ENCODE measurements around the gene OAS2.

The OAS2 gene

DNA sequence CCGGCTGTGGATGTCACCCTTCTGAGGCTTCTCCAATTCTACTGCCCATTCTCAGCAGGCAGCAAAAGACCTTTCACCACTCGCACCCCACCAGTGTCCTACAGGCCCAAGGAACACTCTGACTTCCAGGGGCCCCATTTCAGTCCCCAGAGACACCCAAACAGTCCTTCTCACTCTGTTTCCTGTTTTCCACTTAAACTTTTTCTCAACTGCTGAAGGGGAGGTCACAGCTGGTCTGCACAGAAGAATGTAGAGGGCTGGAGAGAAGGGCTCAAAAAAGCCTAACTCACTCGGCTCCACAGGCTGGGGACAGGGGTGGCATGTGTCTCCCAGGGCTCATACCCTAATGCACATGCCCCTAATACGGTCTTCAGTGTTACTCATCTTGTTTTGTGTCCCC, 74.0 kb downstream of the OAS2 start:
- no peak for DNase-seq (ENCODE audit: low read depth in 1 of 2, low spot score in 1 of 2)
- in situ Hi-C loops (cut with HindIII; ENCODE audit: low pct_unique_long_range_greater_than_20kb, low sequenced_read_pairs), result no loop called here
- no peak for TF ChIP-seq JUND (IDR thresholded peaks at IDR 0.05; ENCODE audit: low read depth)

GRCh38 chr12:113054948-113055486, 76.7 kb downstream of the OAS2 start:
- TF ChIP-seq JUND (IDR thresholded peaks at IDR 0.05; ENCODE audit: low read depth), result no peak
- in situ Hi-C loops (cut with HindIII; ENCODE audit: low pct_unique_long_range_greater_than_20kb, low sequenced_read_pairs), result no loop called here
- DNase-seq (ENCODE audit: low read depth in 1 of 2, low spot score in 1 of 2), result no peak

DNA sequence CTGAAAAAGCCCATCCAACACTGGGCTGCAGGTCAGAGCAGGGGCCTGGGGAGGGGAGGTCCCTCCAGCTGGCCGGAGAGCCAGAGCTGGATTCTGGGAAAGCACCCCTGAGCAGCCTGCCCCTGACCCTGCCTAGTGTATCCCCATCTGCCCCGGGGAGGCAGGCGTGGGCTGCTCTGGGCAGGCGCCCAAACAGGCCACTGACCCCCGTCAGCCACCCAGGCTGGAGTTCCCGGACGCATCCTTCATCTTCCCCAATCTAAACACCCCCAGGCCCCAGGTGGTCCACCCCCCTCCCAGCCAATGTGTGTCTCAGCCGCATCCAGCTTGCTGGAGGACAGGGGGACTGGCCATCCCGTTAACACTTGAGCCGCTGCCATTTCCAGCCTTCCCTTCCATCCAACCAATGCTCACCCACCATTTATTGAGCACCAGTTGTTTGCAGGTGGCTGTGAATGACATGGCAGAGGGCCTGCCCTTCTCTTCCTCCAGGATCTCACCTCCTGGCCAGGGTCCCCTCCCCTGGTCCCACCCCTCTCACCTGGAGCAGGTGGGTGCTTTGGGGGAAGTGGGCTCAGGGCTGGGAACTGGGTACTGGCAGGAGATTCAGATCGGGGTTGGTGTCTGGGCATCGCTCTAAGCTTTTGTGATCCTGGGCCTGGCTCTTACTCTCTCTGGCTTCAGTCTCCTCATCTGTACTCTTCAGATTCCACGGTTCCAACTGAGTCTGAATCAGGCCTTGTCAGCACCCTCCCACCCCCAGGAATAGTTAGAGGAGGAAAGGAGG, 77.5 kb downstream of the OAS2 start:
- in situ Hi-C loops (cut with HindIII; ENCODE audit: low pct_unique_long_range_greater_than_20kb, low sequenced_read_pairs), result no loop called here
- no peak for DNase-seq (ENCODE audit: low read depth in 1 of 2, low spot score in 1 of 2)
- no peak for TF ChIP-seq JUND (IDR thresholded peaks at IDR 0.05; ENCODE audit: low read depth)

GRCh38 chr12:113056381-113056630, 78.0 kb downstream of the OAS2 start:
- DNase-seq (ENCODE audit: low read depth in 1 of 2, low spot score in 1 of 2), result no peak
- in situ Hi-C loops (cut with HindIII; ENCODE audit: low pct_unique_long_range_greater_than_20kb, low sequenced_read_pairs), result no loop called here
- no peak for TF ChIP-seq JUND (IDR thresholded peaks at IDR 0.05; ENCODE audit: low read depth)

DNA sequence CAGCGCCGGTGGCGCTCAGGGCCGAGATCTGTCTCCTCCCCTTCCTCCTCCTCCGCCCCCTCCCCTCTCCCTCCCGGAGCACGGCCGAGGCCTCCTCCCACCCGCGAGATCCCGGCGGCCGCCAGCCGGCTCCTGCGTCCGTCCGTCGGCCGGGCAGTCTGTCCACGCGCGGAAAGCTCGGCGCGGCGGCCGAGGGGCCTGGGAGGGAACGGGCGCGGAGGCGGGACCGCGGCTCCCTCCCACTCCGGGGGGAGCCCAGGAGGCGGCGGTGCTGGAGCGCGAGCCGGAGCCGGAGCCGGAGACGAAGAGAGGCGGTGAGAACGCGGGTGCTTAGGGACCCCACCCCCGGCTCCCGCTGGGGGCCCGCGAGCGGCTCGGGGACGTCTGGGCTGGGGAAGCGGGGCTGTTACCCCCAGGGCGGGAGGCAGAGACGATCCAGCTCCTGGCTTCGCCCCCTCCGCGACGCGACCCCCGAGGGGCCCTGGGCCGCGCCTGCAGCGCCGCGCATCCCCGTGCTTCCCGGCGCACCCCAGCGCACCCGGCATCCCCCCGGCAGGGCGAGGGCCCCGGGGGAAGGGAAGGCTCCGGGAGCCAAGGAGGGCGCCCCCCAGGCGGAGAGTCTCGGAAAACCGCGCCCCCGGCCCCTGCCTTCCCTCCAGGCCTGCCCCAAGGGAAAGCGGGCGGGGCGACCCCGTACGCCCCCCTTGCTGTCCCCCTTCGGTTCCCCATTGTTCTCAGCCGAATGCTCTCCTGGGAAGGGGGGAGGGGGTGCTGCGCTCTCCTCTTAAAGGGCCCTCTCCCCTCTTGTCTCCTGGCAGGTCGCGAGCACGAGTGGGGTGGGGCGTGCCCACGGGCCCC, 78.5 kb downstream of the OAS2 start, which contains the start of gene DTX1:
Gene DTX1, plus strand, starts transcription at position 100 of the 858 bp plus-strand sequence. CDS start 1,463 bp downstream, outside the sequence.
- in situ Hi-C loops (cut with HindIII; ENCODE audit: low pct_unique_long_range_greater_than_20kb, low sequenced_read_pairs), result no loop called here
- TF ChIP-seq JUND (IDR thresholded peaks at IDR 0.05; ENCODE audit: low read depth), result no peak
- no peak for DNase-seq (ENCODE audit: low read depth in 1 of 2, low spot score in 1 of 2)

GRCh38 chr12:113057565-113058485, 79.5 kb downstream of the OAS2 start:
- no peak for TF ChIP-seq JUND (IDR thresholded peaks at IDR 0.05; ENCODE audit: low read depth)
- DNase-seq (ENCODE audit: low read depth in 1 of 2, low spot score in 1 of 2), result no peak
- in situ Hi-C loops (cut with HindIII; ENCODE audit: low pct_unique_long_range_greater_than_20kb, low sequenced_read_pairs), result no loop called here

DNA sequence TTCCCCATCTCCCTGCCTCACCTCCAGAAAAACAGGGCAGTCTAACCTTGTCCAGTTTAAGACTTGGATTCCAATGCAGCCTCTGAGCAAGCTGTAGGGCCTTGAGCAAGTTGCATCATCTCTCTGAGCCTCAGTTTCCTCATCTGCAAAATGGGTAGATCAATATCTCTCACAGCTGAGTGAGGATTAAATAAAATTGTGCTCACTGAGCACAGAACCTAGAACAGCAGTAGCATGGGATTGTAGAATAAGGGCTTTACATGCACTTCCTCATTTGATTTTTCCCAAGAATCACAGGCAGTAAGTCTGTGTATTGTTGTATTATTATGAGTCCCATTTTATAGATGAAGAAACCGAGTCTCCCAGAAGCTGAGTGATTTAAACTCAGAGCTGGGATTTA, 80.2 kb downstream of the OAS2 start:
- in situ Hi-C loops (cut with HindIII; ENCODE audit: low pct_unique_long_range_greater_than_20kb, low sequenced_read_pairs), result no loop called here

GRCh38 chr12:113059071-113059595, 80.8 kb downstream of the OAS2 start:
- in situ Hi-C loops (cut with HindIII; ENCODE audit: low pct_unique_long_range_greater_than_20kb, low sequenced_read_pairs), result no loop called here
- DNase-seq (ENCODE audit: low read depth in 1 of 2, low spot score in 1 of 2), result no peak
- no peak for TF ChIP-seq JUND (IDR thresholded peaks at IDR 0.05; ENCODE audit: low read depth)

More for the DNA sequence above, 80.2 kb downstream of the OAS2 start:
- no peak for DNase-seq (ENCODE audit: low read depth in 1 of 2, low spot score in 1 of 2)
- no peak for TF ChIP-seq JUND (IDR thresholded peaks at IDR 0.05; ENCODE audit: low read depth)

DNA sequence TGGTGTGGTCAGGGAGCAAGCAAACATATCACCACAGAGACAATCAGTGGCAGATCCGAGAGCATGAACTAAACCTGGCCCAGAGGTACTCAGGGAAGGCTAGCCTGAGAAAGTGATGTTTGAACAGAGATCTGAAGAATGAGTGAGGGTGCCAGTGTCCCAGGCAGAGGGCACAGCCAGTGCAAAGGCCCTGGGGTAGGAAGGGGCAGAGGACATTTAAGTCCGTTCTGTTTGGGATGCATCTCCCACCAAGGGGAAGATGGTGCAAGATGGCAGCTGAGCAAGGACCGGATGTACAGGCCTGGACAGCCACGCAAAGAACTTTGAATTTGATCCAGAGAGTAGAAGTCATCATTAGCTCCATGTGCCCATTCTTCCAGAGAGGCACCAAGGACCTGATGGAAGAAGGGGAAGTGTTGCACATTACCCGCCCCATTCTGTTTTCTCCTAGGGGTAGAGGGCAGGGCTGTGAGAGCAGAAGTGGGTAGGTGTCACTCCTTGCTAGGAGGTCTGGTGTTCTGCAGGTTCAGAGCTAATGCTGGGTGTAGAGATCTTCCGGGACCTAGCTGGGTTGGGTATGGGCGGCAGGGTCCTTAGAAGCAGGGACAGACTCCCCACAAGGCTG, 82.1 kb downstream of the OAS2 start:
- in situ Hi-C loops (cut with HindIII; ENCODE audit: low pct_unique_long_range_greater_than_20kb, low sequenced_read_pairs), result no loop called here
- TF ChIP-seq JUND (IDR thresholded peaks at IDR 0.05; ENCODE audit: low read depth), result no peak
- DNase-seq (ENCODE audit: low read depth in 1 of 2, low spot score in 1 of 2), result no peak

DNA sequence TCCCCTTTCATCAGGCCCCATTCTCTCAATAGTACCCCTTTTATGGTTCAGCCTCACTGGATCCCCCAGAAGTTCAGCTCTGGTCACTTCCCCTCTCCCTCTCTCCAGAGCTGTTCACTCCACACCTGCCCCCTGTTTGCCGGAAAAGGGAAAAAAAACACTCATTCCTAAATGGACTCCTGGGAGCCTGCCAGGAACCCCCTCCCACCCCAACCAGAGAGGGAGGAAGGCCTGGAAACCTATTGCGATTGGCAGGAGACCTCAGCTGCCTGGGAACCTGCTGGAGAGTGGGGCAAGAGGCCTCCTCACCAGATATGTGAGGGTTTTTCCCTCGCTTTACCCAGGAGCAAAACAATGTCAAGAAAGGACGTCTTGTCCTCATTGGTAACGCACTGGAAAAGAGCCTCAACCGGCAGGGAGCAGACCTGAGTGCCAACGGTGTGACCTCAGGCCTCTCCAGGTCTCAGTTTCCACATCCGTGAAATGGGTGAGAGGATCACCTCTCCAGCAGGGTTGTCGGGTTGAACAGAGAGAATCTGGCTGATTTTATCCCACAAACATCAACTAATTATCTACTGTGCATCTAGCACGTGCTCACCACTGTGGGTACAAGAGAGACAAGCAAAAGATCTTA, 82.9 kb downstream of the OAS2 start:
- no peak for TF ChIP-seq JUND (IDR thresholded peaks at IDR 0.05; ENCODE audit: low read depth)
- DNase-seq (ENCODE audit: low read depth in 1 of 2, low spot score in 1 of 2), result no peak
- in situ Hi-C loops (cut with HindIII; ENCODE audit: low pct_unique_long_range_greater_than_20kb, low sequenced_read_pairs), result no loop called here
